Stimulated activated CD8-positive, alpha-beta memory T cell treated with anti-CD3 and anti-CD28 coated beads, Interleukin-4, amount 100 ng/mL, for 1 hour (primary cell): ENCODE results near the gene HES5.
"Not testable (repeated sequence)": the region's sequence is repeated elsewhere in the genome, so short reads cannot be mapped to it uniquely, and the experiment has no call there.

Experiments
- DNase-seq, 2 donors: peaks; one replicate each; pipeline ENCODE4 v3.0.0-alpha.2; 2020; ENCODE audit warnings: low read depth in 2 of 2, low spot score in 1 of 2

Gene HES5

GRCh38 chr1:2529784-2530512 is at the start of gene HES5:
TSS of gene HES5 (minus strand) at chr1:2530263. CDS start at chr1:2530164, 99 bp downstream.
- DNase-seq = no peak

- DNase-seq = no peak
These were observed 48.7 kb upstream of the HES5 start for GRCh38 chr1:2578758-2579118.

GRCh38 chr1:2577565-2578075 is 47.6 kb upstream of the HES5 start:
- not testable (repeated sequence) for DNase-seq

GRCh38 chr1:2575801-2576663 is 46.0 kb upstream of the HES5 start:
- DNase-seq = no peak

- DNase-seq = no peak
These were observed 44.3 kb upstream of the HES5 start for GRCh38 chr1:2574350-2574749.

- DNase-seq = no peak
These were observed 43.3 kb upstream of the HES5 start for GRCh38 chr1:2573250-2573920.

- no peak for DNase-seq
These were observed 41.3 kb upstream of the HES5 start for GRCh38 chr1:2571348-2571747.

- DNase-seq = no peak
These were observed 40.3 kb upstream of the HES5 start for GRCh38 chr1:2570332-2570731.

GRCh38 chr1:2569703-2570102 is 39.6 kb upstream of the HES5 start:
- not testable (repeated sequence) for DNase-seq

- DNase-seq = no peak
These were observed 39.0 kb upstream of the HES5 start for GRCh38 chr1:2569060-2569459.

- DNase-seq = not testable (repeated sequence)
These were observed 38.2 kb upstream of the HES5 start for GRCh38 chr1:2568187-2568816.

GRCh38 chr1:2567083-2567679 is 37.1 kb upstream of the HES5 start:
- no peak for DNase-seq

- DNase-seq = no peak
These were observed 36.3 kb upstream of the HES5 start for GRCh38 chr1:2566101-2567045.

- DNase-seq = no peak
These were observed 34.8 kb upstream of the HES5 start for GRCh38 chr1:2564815-2565374.

GRCh38 chr1:2564006-2564814 is 34.1 kb upstream of the HES5 start:
- no peak for DNase-seq

- no peak for DNase-seq
These were observed 33.1 kb upstream of the HES5 start for GRCh38 chr1:2563205-2563604.

- DNase-seq = no peak
These were observed 32.1 kb upstream of the HES5 start for GRCh38 chr1:2561898-2562895.
